GM12872 (cell line): ENCODE results near the gene FAM20A.

Experiments used
- TF ChIP-seq, protein P1 (sequence below): IDR thresholded peaks from 3 replicates; pipeline ENCODE4 v1.5.1; 2011; ENCODE audit warnings: low read depth, mild to moderate bottlenecking, low read length, moderate library complexity; ENCODE audit not compliant: insufficient read depth

FAM20A gene

DNA sequence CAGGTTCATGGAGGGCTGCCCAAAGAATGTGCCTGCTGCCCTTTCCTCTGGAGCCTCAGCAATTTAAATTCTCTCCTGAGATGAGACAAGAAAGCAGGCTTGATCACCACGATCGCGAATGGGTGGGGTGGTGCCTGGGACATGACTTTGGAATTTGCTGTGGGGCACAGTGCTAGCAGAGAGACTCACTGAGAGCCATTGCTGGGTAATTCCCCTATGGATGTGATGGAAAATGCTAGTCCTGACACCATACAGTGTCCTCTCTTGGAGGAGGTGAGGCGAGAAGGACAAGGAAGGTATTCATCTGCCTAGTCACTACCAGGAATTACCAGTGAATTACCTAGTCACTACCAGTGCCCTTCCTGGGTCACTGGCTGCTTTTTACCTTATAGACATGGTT, 15.5 kb downstream of the FAM20A start:
- TF ChIP-seq, protein P1, sequence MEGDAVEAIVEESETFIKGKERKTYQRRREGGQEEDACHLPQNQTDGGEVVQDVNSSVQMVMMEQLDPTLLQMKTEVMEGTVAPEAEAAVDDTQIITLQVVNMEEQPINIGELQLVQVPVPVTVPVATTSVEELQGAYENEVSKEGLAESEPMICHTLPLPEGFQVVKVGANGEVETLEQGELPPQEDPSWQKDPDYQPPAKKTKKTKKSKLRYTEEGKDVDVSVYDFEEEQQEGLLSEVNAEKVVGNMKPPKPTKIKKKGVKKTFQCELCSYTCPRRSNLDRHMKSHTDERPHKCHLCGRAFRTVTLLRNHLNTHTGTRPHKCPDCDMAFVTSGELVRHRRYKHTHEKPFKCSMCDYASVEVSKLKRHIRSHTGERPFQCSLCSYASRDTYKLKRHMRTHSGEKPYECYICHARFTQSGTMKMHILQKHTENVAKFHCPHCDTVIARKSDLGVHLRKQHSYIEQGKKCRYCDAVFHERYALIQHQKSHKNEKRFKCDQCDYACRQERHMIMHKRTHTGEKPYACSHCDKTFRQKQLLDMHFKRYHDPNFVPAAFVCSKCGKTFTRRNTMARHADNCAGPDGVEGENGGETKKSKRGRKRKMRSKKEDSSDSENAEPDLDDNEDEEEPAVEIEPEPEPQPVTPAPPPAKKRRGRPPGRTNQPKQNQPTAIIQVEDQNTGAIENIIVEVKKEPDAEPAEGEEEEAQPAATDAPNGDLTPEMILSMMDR, result no peak

DNA sequence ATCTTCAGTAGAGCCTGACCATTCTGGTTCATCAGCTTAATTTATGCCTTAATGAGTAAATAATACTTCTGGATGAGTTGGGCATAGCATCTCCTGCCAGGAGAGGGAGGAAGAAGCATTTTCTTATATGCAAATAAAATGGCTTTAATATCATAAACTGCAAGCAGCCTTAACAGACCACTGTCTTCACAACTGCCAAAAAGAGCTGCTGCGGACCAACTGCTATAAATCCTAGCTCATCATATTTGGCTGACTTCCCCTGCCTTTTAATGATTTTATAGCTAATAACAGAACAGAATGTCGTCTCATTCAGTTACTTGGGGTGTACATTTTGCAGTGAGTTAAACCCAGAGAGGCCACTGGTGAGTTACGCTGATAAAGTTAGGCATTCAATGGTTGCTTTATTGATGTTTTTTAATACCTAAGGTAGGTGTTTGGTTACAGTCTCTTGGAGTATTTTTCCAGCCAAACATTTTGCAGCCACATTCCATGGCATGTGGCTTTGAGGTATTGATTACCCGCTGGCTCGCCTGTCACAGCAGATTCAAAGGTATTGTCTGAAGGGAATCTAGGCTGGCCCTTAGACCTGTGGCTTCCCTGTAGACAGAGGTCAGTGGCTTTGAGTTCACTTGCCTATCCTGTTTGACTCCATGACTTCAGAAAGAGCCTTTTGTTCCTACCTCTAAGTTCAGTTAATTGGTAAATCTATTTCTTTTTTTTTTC, 16.4 kb downstream of the FAM20A start:
- TF ChIP-seq, protein P1, result no peak

DNA sequence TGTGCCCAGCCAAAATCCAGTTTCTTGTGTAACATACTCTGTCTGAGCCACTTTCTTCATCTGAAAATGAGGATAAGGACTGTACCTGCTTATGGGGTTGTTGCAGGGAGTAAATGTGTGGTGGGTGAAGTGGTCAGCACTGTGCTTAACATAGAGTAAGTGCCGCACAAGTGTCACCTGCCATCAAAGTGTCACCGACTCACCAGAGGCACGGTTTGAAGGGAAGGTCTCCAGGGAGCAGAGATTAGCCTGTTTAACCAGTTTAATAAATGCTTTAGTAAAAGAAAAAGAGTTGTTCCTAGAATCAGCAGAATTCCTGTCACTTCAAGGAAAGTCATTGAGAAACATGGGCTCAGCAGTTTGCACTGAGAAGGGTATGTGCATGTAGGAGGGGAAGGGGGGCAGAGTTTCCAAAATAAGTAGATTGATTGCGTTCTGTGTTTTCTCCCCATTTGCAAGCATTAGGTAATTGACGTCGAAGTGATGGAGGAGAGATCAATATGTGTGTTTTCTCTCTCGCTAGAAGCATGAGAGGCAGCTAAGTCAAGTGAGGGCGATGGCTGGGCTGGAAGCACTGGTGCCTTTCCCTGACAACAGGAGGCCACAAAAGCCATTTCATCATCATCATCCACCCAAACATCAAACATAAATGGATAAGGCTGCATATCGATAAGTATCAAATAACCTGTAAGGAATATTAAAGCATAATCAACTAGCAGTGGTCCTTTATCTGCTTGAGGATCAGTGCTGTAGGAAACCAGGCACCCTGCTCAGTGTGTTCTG, 19.1 kb downstream of the FAM20A start:
- TF ChIP-seq, protein P1, result no peak

DNA sequence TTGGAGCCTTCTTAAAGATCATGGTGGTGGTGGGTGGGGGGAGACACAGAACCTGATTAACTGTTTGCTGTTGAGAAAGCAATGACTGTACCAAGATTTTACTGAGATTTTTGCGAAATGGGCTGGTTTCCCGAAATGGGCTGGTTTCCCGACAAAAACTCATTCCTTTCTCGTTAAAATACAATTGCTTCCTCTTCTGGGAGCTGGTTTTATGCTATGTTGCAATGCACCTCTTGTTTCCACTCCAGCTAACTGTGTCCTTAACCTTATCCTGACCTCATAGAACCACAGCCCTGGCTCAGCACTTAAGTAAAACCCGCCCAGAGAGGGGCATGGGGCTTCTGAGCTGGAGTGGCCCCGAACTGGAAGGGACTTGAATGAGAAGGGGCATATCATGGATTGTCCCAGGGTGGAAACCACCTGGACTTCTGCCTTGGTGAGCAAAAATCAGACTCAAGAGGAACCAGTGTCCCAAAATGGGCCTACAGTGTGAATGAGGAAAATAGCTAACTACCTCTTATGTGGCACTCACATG, 20.9 kb downstream of the FAM20A start:
- TF ChIP-seq, protein P1, result no peak

DNA sequence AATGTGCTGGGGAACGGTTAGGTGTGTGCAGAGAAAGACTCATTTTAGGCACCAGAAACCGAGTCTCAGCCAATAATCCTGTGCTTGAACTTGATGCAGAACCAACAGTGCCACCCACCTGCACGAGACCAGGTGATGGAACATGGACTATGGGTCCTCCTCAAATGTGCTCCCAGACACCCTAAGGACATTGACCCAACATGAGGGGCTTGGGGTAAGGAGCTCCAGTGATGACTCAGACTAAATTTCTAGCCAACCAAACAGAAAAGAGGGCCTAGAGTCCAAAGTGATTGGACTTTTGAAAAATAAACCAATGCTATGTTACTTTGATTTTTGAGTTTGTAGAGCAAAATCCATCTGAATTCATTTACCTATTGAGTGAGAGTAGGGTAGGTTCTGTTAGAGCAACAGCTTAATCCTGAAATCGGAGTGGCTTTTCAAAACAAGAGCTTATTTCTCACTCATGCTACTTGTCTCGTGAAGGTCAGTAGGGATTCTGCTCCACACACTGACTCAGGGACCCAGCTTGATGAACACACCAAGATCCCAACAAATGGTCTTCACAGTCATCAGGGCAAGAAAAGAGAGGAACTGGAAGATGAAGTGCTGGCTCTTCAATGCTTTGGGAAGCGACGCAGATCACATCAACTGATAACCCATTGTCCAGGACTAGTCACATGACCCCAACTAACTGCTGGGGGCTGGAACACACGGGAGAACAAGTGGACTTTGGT, 21.8 kb downstream of the FAM20A start:
- TF ChIP-seq, protein P1, result no peak

DNA sequence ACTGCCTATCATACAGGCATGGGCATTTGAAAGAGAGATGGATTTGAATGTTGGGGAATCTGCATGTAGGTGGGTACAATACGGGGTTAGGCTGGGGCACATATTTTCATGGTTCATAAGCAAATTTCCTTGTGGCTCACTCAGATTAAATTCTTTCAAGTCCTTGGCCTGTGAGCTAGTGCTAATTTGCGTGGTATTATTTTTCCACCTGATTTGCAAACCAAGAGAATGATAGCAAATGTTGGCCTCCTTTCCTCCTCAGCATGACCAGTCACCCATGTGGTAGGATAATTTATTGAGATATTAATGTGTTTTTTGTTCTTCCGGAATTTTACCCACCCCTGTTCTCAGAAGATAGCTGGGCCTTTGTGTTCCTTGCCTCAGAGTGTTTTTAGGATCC, 22.9 kb downstream of the FAM20A start:
- TF ChIP-seq, protein P1, result no peak

DNA sequence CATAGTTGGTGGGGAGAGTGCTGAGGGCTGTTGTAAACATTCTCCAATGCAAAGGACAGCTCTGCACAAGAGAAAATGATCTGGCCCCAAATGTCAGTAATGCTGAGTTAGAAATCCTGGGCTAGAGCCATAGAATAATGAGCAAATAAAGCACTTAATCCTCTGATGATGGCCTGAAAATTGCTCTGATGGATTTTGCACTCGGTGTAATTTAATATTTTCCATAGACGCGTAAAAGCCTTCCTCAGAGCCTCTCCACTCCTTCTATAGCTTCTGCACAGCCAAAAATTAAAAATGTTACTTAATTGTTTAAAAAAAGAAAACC, 23.7 kb downstream of the FAM20A start:
- TF ChIP-seq, protein P1, result no peak
